Kidney (tissue), 14 donors: ENCODE data around the gene CHD2. TPM values are rescaled to one million over a fixed set of nuclear protein-coding genes. Genes with fewer than 3 reads are reported as not detected.

Experiments
- DNase-seq, 5 donors: peaks; one replicate each; pipeline ENCODE4 v3.0.0-alpha.2; 2013 to 2020
- FAIRE-seq: peaks from 2 replicates; lab custom pipeline; 2012; peaks lifted over from hg19 to GRCh38; lab: Jason Lieb, UNC
- H3K27ac ChIP-seq, 2 donors: one replicate each; pipeline ENCODE4 v1.7.0; 2013; ENCODE audit warnings: low read depth in 2 of 2, low read length in 2 of 2, inconsistent platforms in 1 of 2
- H3K27me3 ChIP-seq: one replicate; pipeline ENCODE4 v1.7.1; 2013; ENCODE audit warnings: low read length, inconsistent platforms; ENCODE audit not compliant: control insufficient read depth, insufficient read depth
- H3K36me3 ChIP-seq, 3 donors: one replicate each; pipeline versions ENCODE4 v1.7.0 to v1.7.1; 2013; ENCODE audit warnings: low read length in 3 of 3, control low read depth in 1 of 3, inconsistent platforms in 1 of 3; ENCODE audit not compliant: insufficient read depth in 3 of 3, control insufficient read depth in 2 of 3
- H3K4me1 ChIP-seq, 3 donors: one replicate each; pipeline versions ENCODE4 v1.7.0 to v1.7.1; 2013; ENCODE audit warnings: low read length in 3 of 3, inconsistent platforms in 1 of 3, low read depth in 1 of 3; ENCODE audit not compliant: control insufficient read depth in 2 of 3, insufficient read depth in 2 of 3
- H3K4me3 ChIP-seq, 3 donors: one replicate each; pipeline versions ENCODE4 v1.7.0 to v1.8.1; 2013; ENCODE audit warnings: low read length in 3 of 3, control low read depth in 1 of 3, inconsistent platforms in 1 of 3
- H3K9ac ChIP-seq, 3 donors: one replicate each; pipeline versions ENCODE4 v1.7.0 to v1.7.1; 2013; ENCODE audit warnings: low read length in 3 of 3, control low read depth in 1 of 3, inconsistent platforms in 1 of 3
- H3K9me3 ChIP-seq, 3 donors: one replicate each; pipeline versions ENCODE4 v1.7.0 to v1.7.1; 2013; ENCODE audit warnings: low read length in 3 of 3, control low read depth in 1 of 3, inconsistent platforms in 1 of 3; ENCODE audit not compliant: control insufficient read depth in 2 of 3, insufficient read depth in 1 of 3
- CTCF ChIP-seq: IDR thresholded peaks from 3 replicates; pipeline ENCODE4 v1.5.1; 2012; ENCODE audit warnings: mild to moderate bottlenecking, moderate library complexity, borderline replicate concordance; ENCODE audit not compliant: insufficient read depth; ENCODE audit errors: extremely low read depth
- intact Hi-C: fragments of 100-400 bp; cut with DNase I; formaldehyde crosslinking; loops from one replicate; pipeline ENCODE4 v1.11.1; 2022
- polyA plus RNA-seq: library from polyadenylated mRNA; stranded (reverse); fragments of 350-450 nt; fragmentation: Illumina TruSeq; extraction: RNeasy Lipid Tissue Mini Kit (QIAGEN cat#74804); gene quantifications from one replicate; pipeline ENCODE4 v1.2.3, GENCODE V29; 2014; ENCODE audit warnings: low read depth, low replicate concordance; ENCODE audit not compliant: insufficient read depth
- total RNA-seq: library from RNA; stranded (reverse); fragmentation: NEBNext Ultra II Directional; extraction: Animal tissue kit (Norgen Biotek cat#: 25700); gene quantifications from one replicate; pipeline ENCODE4 v1.2.1, GENCODE V29; 2021
- donor health status: control.
- donor health status: control.
- donor health status: control.
- donor health status: control.
- donor health status: control.
- donor health status: DM: yes; HTN: yes; CAD: no.
- donor health status: Normal renal cell carcinoma (clear cell type).

Gene CHD2
- total and polyA plus RNA-seq, 2 donors from 2014 or later = 22.5 to 137 TPM

- TF ChIP-seq CTCF = no peak
- no peak overlapping the region for H3K4me3 ChIP-seq
- H3K27me3 ChIP-seq = no peaks in the 10 kb centered on the region
- DNase-seq (peak in 1 of 5 donors; percentile 44), FAIRE-seq (no peak)
- no peaks in the 10 kb centered on the region for H3K9me3 ChIP-seq
- no peak overlapping the region for H3K27ac ChIP-seq
- intact Hi-C loops = no loop called here
- no peak overlapping the region for H3K9ac ChIP-seq
- H3K36me3 ChIP-seq = no peaks in the 10 kb centered on the region
- H3K4me1 ChIP-seq = peaks cover 0 to 4% (median 4%) of the 10 kb centered on the region in 3 donors
Observed at GRCh38 chr15:93070132-93070531, 170.0 kb downstream of the CHD2 start.

- Histone ChIP-seq H3K36me3 (no peaks in the 10 kb centered on the region), H3K27me3 (no peaks in the 10 kb centered on the region), H3K4me1 (peaks cover 0 to 4% (median 4%) of the 10 kb centered on the region in 3 donors), H3K9me3 (no peaks in the 10 kb centered on the region), H3K9ac (peak overlapping the region in 1 of 3 donors; percentile 15), H3K27ac (no peak overlapping the region), H3K4me3 (peak overlapping the region in 2 of 3 donors; percentile 68 to 75)
- FAIRE-seq (no peak), DNase-seq (peak in 2 of 5 donors; percentile 42 to 50)
- intact Hi-C loops = no loop called here
- no peak for TF ChIP-seq CTCF
Observed at GRCh38 chr15:93070551-93071296, 170.6 kb downstream of the CHD2 start.

- H3K27ac ChIP-seq = no peak overlapping the region
- H3K9ac ChIP-seq = peak overlapping the region in 2 of 3 donors; percentile 46 to 47
- H3K9me3 ChIP-seq = no peaks in the 10 kb centered on the region
- intact Hi-C loops = no loop called here
- peak in 4 of 5 donors; percentile 52 to 73 (median 64) for DNase-seq
- FAIRE-seq = no peak
- TF ChIP-seq CTCF = no peak
- H3K36me3 ChIP-seq = no peaks in the 10 kb centered on the region
- peaks cover 0 to 4% (median 4%) of the 10 kb centered on the region in 3 donors for H3K4me1 ChIP-seq
- no peaks in the 10 kb centered on the region for H3K27me3 ChIP-seq
- H3K4me3 ChIP-seq = peak overlapping the region; percentile 46 to 75 (median 68)
Observed at GRCh38 chr15:93071469-93071936, 171.4 kb downstream of the CHD2 start.
